NB4 (cell line): Measurements from ENCODE around the gene LRG1.
"Not testable (repeated sequence)": the region's sequence is repeated elsewhere in the genome, so short reads cannot be mapped to it uniquely, and the experiment has no call there.

Experiments
- DNase-seq: peaks from one replicate; pipeline ENCODE4 v3.0.0; 2010; ENCODE audit warnings: low read depth
- H3K4me3 ChIP-seq: one replicate; pipeline ENCODE4 v1.5.1; 2011; ENCODE audit warnings: mild to moderate bottlenecking, low read depth, low read length, moderate library complexity
- CTCF ChIP-seq: IDR thresholded peaks from one replicate; pipeline ENCODE4 v1.5.1; 2012; ENCODE audit warnings: low read depth, low read length
- MAX ChIP-seq: IDR thresholded peaks from 2 replicates; pipeline ENCODE4 v1.6.1; 2011; ENCODE audit warnings: low read depth, low read length
- MYC ChIP-seq: IDR thresholded peaks from 2 replicates; pipeline ENCODE4 v1.6.1; 2011; ENCODE audit warnings: low read depth, low read length
- POLR2A ChIP-seq: IDR thresholded peaks from 2 replicates; pipeline ENCODE4 v1.6.1; 2011; ENCODE audit warnings: mild to moderate bottlenecking; ENCODE audit not compliant: insufficient read length; ENCODE audit errors: extremely low read depth

LRG1 gene

GRCh38 chr19:4543842-4544647, 4.2 kb upstream of the LRG1 start:
- no peak overlapping the region for H3K4me3 ChIP-seq
- DNase-seq, result peak; percentile 33
- TF ChIP-seq POLR2A (no peak), MAX (no peak), CTCF (no peak), MYC (no peak)

- peak; percentile 87 for DNase-seq
- TF ChIP-seq MAX (no peak; the same call in 1 of the 2 replicates), MYC (0 out of 2 replicates have a peak, but pooled peaks have one; percentile 16)
- no peak overlapping the region for H3K4me3 ChIP-seq
Observed at GRCh38 chr19:4542896-4543841, 3.3 kb upstream of the LRG1 start.

- DNase-seq, H3K4me3 ChIP-seq: not testable (repeated sequence)
Observed at GRCh38 chr19:4541806-4542145, 1.9 kb upstream of the LRG1 start.

- DNase-seq, result peak; percentile 78
- TF ChIP-seq MYC, result no peak
- TF ChIP-seq CTCF, result no peak
- TF ChIP-seq MAX, result no peak
- no peak for TF ChIP-seq POLR2A
- no peak overlapping the region for H3K4me3 ChIP-seq
Observed at GRCh38 chr19:4541114-4541805, 1.4 kb upstream of the LRG1 start.

- no peak for TF ChIP-seq MYC
- TF ChIP-seq MAX, result no peak
- no peak for TF ChIP-seq POLR2A
- TF ChIP-seq CTCF, result no peak
- H3K4me3 ChIP-seq, result no peak overlapping the region
- no peak for DNase-seq
Observed at GRCh38 chr19:4539169-4539692, 605 bp downstream of the LRG1 start.

- no peak for DNase-seq
- H3K4me3 ChIP-seq, result no peak overlapping the region
- no peak for TF ChIP-seq POLR2A
- TF ChIP-seq MAX, result no peak
- no peak for TF ChIP-seq MYC
- TF ChIP-seq CTCF, result no peak
Observed at GRCh38 chr19:4538601-4538954, 1.3 kb downstream of the LRG1 start.
